Stimulated activated CD4-positive, alpha-beta T cell treated with anti-CD3 and anti-CD28 coated beads, Interleukin-15, amount 100 ng/mL, for 1 hour (primary cell): Measurements from ENCODE around the gene DRAM1.
A peak's percentile ranks its signal among the peaks of the same experiment; 100 is the strongest.
"Not testable (repeated sequence)": the region's sequence is repeated elsewhere in the genome, so short reads cannot be mapped to it uniquely, and the experiment has no call there.

ENCODE experiments used
- DNase-seq, 2 donors: peaks; one replicate each; pipeline ENCODE4 v3.0.0-alpha.2; 2020; ENCODE audit warnings: low read depth in 1 of 2, low spot score in 1 of 2

DRAM1 gene, protein sequence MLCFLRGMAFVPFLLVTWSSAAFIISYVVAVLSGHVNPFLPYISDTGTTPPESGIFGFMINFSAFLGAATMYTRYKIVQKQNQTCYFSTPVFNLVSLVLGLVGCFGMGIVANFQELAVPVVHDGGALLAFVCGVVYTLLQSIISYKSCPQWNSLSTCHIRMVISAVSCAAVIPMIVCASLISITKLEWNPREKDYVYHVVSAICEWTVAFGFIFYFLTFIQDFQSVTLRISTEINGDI

DNA sequence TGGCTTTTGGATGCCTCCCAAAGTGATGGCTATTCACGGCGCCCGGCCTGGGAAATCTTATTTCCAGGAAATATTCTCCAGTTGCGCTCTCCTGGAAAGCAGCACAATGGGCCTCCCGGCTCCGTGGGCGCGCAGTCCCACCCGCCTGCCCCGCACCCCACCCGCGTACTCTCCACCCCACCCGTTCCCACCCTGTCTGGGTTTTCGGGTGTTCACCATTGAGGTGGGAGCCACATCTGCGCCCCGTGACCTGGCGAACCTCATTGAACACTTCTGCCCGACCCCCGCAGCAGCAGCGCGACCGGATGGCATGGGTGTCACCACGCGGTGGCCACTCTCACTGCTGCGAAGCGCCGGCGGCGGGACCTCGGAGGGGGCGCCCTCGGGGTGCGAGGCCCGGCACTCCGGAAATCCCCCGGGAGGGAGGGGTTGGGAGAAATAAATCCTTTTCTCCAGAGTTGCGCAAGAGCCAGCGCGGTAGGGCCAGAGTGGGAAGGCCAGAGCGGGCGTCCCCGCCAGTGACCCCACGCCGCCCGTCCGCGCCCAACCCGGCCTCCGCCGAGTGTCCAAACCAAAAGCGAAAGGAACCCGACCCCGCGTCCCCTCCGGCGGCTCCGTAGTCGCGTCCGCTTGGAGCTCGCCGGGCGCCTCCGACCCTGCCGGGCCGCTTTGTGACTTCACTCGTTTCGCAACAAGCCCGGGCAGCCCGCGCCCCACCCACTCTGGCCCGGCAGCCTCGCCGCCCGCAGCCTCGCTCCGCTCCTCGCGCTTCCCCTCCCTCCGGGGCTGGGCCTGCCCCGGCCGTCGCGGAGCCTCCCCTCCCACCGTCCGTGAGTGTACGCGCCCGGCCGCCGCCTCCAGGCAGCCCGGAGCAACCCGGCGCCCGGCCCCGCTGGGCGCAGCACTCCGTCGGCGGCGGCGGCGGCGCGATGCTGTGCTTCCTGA, at the start of gene DRAM1:
DRAM1 (plus strand) TSS at position 720 of the 945 bp plus-strand sequence; CDS start at position 930, 210 bp downstream.
- peak; percentile 37 to 59 for DNase-seq

DNA sequence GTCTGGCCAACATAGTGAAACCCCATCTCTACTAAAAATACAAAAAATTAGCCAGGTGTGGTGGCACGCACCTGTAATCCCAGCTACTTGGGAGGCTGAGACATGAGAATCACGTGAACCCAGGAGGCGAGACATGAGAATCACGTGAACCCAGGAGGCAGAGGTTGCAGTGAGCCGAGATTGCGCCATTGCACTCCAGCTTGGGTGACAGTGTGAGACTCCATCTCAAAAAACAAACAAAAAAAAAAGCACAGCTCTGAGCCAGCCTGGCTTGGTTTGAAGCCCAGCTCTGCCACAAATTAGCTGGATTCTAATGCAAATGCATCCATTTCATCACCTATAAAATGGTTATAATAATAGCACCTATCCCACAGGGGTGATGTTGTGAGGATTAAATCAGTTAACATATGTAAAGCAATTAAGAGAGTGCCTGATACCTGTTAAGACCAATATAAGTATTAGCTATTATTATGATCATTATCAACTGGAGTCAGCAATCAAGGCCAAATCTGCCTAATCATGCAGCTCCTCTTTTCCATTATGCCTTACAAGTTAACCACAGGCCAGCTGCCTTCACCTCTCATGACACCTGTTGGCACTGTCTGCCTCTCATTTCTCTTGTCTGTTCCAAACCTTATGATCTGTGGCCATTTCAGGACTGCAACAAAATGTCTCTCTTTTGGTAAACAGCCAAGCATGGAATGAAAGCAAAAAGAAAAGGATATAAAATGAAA, 48.8 kb upstream of the DRAM1 start:
- no peak for DNase-seq

DNA sequence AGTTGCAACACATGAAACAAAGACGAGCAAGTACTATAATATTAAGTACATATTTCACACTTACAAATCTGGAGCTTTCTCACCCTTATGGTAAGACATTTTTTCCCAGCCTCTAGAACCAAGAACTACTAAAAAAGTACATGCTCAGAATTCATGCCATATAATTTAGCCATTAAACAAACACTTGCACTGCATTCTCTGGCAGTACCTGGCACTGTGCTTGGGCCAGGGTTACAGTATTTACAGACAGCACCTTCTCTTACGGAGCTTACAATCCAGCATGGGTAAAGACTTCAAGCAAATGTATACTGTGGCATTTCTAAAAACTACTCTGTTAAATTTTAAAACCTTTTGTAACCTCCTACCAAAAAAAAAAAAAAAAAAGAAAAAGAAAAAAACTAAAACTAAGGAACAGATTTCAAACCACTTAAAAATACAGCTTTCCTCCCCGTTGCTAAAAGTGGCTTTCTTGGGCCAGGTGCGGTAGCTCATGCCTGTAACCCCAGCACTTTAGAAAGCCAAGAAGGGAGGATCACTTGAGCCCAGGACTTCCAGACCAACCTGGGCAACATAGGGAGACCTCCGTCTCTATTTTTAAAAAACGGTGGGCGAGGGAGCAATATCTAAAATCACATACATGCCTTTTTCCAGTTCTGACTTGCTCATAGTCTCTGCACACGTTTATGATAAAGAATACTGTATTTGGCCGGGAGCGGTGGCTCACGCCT, 47.6 kb upstream of the DRAM1 start:
- no peak for DNase-seq

DNA sequence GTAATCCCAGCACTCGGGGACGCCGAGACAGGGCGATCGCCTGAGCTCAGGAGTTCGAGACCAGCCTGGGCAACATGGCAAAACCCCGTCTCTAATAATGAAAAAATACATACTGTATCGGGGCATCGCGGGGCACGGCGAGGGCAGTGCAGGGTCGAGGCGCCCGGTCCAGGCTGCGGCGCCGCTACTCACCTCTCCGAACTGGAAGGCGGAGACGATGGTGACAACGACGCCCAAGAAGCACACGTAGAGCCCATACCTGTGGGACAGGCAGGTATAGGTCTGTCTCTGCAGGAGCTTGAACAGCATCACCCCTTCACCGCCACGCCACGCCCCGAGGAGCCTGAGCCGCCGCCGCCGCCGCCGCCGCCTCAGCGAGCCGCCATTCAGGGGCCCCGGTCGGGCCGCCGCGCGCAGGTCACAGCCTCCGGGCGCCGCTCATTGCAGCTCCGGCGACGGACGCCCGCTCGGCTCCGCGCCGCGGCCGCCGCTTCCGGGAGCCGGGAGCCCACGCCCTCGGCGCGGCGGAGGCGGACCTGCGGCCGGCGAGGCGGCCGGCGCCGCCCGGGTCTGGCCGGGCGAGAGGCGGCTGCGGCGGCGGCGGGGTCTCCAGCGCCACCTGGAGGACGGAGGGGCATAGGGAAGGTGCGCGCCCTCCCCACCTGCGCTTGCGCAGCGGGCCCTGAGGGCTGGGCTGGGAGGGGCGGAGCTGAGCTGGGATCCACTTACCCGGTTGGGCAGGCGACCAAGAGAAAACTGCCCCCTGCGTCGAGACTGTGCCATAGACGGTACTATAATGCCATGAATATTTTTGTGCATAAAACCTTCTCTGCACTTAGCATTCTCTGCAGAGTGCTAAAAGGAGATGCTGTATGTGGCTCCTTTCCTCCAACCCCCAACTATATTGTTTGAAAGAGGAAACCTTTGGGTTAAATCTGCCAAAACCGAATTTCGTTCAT, 46.7 kb upstream of the DRAM1 start, which contains the start of gene GNPTAB:
GNPTAB (minus strand) TSS at position 593 of the 959 bp plus-strand sequence; CDS start at position 309, 284 bp downstream.
- DNase-seq, result peak; percentile 93

DNA sequence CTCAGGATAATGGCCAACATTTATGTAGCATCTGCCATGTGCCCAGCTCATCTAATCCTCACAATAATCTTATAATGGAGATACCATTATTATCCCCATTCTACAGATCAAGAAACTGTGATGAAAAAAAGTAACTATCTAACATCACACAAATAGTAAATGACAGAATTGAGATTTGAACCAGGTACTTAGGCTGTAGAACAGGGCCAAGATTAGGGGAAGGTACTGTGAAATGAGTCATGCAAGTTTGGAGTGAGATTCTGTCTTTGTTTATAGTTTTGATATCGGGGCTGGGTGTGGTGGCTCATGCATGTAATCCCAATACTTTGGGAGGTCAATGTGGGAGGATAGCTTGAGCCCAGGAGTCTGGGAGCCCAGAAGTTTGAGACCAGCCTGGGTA, 45.4 kb upstream of the DRAM1 start:
- no peak for DNase-seq

DNA sequence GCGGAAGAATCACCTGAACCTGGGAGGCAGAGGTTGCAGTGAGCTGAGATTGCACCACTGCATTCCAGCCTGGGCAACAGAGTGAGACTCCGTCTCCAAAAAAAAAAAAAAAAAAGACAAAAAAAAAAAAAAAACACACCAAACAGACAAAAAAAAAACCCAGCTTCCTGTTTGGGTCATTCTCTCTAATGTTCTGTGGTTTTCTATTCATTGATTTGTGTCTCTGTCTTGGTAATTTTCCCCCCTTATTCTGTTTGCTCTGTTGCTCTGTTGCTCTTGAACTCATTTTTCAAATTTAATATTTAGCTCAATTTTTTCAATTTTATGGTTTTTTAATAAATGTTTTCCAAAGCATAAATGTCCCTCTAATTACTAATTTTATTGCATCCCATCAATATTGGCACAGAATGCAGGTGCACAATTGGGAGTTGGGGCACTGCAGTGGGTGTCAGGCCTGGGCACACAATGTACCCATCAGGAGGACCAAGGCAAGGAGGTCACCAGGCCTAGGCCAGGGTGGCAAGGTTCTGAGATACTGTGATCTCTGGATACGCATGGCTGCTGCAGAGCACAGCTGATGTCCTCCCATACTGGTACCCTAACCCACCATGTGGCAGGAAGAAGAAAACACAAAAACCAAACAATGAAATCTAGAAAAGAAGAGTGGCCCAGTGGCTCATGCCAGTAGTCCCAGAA, 38.6 kb upstream of the DRAM1 start:
- no peak for DNase-seq

DNA sequence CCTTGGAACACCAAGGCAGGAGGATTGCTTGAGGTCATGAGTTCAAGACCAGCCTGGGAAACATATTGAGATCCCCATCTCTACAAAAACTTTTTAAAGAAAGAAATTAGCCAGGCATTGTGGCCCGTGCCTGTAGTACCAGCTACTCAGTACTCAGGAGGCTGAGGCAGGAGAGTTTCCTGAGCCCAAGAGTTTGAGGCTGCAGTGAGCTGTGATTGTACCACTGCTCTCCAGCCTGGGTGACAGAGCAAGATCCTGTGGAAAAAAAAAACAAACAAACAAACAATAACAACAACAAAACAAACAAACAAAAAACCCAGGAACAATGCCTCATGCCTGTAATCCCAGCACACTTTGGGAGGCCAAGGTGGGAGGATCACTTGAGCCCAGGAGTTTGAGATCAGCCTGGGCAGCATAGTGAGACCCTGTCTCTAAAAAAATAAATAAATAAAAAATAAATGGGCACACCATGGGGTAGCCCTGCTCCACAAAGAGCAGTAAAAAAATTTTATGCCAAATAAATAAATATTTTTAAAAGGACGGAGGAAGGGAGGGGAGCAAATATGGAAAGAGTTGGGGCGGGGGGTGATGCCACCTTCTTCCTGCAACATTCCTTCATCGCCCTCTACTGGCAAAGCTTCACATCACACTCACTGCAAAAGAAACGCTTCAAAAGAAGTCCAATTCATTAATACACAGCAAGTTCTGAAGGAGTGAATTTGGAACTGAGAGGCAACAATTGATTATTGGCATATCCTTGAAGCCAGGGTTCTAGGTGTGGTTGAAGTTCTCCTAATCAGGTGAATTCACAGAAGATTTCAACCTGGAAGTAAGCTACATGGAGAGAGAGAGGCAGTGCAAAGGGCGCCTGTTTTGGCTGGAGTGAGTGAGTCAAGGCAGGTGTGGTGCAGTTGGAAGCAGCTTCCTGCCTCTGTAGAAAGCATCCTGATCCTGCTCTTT, 37.8 kb upstream of the DRAM1 start:
- DNase-seq, result peak; percentile 25 to 34

DNA sequence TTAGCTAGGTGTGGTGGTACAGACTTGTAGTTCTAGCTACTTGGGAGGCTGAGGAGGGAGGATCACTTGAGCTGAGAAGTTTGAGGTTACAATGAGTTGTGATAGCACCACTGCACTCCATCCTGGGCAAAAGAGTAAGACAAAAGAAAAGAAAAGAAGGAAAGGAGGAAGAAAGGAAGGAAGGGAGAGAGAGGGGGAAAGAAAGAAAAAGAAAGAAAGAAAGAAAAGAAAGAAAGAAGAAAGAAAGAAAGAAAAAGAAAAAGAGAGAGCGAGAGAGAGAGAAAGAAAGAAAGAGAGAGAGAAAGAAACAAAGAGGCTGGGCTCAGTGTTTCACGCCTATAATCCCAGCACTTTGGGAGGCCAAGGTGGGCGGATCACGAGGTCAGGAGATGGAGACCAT, 36.3 kb upstream of the DRAM1 start:
- no peak for DNase-seq

DNA sequence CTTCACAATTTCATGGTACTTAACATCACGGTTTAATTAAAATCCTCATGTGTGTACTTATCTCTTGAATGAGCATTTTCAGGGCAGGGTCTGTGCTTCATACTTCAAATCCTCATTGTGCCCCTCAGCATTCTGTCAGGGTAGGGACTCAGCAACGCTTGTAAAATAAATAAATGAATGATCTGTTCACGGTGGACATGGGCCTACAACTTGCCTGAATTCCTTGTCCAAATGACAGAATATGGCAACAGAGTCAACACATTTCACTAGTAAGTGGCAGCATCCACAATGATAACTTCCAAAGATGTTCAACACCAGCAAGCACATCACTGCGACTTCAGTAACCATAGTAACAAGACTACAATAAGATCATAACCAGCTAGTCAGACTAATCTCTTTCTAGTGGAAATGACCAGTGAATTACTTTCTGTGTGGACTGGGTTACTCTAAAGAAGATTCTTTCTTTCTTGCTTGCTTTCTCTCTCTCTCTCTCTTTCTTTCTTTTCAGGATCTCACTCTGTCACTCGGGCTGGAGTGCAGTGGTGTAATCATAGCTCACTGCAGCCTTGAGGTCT, 32.2 kb upstream of the DRAM1 start:
- no peak for DNase-seq

DNA sequence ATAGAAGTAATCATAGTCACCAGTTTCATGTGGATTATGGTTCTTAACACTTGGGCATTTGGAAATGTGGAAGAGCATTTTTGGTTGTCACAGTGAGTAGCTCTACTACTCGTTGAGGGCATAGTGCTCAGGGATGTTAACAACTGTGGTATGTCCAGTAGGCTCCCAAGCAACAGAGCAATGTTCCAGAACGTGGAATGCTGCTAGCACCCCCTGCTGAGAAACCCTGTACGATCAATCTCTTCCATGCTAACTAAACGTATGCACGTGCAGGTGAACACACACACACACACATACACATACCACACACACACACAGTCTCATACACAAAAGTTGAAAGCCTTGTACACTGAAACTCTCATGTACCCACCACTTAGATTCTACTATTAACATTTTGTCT, 30.1 kb upstream of the DRAM1 start:
- DNase-seq, result no peak

DNA sequence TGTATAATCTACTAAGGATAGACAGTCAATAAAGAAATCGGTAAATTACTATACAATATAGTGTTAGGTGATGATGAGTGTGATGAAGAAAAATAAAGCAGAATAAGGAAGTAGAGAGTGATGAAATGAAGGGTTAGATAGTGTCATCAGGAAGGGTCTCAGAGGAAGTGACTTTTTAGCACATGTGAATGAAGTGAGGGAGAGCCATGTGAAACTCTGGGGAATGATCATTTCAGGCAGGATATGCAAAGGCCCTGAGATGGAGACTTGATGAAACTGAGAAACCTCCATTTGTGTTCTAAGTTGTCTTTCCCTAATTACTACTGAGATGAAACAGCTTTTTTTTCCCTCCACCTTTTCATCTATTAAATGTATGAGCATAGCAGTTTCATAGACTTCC, 27.2 kb upstream of the DRAM1 start:
- no peak for DNase-seq

DNA sequence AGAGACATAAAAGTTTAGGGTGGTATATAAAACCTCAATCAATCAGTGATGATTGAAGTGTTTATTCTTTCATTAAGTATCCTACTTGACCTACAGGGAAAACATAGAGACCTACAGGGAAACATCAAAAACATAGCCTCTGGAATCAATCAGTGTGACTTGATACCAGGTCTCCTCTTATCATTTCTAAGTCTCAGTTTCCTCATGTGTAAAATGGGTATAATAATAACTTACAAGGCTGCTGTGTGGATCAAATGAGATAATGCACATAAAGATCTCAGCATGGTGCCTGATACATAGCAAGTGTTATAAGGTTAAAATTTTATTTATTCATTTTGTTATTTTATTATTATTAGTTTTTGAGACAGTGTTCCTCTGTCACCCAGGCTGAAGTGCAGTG, 24.4 kb upstream of the DRAM1 start:
- no peak for DNase-seq

DNA sequence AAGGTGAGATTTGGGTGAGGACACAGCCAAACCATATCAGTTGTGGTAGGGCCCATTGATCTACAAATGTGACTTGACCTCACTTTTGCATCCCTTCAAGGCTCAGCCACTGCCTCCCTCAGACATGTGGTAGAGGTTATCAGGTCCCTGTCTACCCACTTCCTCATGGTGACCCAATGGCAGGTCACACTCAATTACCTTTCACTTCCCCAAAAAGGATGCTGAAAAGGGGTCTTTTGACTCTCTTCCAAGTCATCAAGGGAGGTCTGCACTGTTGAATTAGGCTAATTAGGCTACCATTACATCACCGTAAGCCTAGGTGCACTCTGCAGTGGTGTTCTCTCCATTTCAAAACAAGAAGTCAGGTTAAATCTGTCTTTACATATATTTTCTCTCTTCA, 22.6 kb upstream of the DRAM1 start:
- no peak for DNase-seq

DNA sequence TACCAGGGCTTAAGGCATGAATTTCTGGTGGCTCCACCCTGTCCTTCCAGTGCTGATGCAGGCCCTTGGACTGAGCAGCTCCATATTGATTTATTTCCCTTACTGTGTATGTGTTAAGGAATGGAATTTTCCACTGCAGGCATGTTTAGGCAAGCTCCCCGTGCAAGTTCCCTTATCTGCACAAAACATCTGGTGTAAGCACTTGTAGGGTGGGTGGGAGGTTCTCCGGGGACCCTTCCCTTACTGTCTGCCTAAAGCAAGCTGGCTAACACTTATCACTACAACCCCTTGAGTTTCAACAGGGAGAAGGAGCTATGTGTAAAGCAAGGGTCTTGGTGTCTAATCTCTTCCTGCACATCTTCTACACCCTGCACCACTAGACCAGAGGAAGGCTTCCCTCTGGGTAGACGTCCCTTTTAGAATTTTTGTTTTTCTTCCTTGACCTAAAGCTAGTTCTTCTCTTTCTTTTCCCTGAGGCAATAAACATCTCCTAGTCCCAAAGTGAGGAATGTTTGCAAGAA, 22.0 kb upstream of the DRAM1 start:
- DNase-seq, result no peak

DNA sequence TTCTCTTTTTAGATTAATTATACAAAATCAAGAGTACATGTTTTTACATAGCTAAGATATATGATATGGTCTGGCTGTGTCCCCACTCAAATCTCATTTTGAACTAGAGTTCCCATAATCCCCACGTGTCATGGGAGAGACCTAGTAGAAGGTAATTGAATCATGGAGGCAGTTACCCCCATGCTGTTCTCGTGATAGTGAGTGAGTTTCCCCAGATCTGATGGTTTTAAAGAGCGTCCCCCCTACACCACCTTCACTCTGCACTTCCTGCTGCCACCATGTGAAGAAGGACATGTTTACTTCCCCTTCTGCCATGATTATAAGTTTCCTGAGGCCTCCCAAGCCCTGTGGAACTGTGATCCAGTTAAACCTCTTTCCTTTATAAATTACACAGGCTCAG, 21.4 kb upstream of the DRAM1 start:
- DNase-seq, result no peak

DNA sequence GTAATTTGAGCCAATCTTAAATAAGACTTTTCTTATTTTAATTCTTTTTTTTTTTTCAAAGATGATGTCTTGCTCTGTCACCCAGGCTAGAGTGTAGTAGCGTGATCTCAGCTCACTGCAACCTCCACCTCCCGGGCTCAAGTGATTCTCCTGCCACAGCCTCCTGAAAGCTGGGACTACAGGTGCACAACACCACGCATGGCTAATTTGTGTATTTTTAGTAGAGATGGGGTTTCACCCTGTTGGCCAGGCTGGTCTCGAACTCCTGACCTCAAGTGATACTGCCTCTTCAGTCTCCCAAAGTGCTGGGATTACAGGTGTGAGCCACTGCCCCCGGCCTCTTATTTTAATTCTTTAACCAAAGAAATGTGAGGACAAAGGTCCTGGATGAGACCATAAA, 20.8 kb upstream of the DRAM1 start:
- not testable (repeated sequence) for DNase-seq

DNA sequence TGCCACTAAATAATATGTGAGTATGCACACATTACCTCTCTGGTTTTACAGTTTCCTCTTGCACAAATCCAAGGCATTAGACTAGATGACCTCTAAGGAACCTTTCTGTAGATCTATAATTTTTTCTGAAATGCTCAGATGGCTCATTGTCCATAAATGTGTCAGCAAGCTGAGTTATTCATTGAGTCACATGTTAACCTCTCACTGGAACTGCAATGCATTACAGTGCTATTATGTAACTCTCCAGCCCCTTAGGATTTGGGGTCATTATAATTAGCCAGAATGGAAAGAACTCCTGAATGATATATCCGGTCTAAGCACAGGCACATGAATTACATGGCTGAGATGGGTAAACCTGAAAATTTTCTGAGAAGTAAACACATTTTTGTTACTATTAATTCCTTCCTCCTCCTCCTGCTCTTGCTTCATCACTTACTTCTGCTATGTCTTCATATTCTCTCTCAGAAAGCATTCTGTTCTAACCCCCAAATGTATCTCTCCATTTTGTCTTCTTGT, 20.3 kb upstream of the DRAM1 start:
- DNase-seq, result no peak
